ENCODE measurements around the gene LGALS8. TPM values are rescaled to one million over a fixed set of nuclear protein-coding genes. Genes with fewer than 3 reads are reported as not detected.

Gene LGALS8
- total RNA-seq, 1 experiment from 2014 or later = 30.7 TPM

DNA sequence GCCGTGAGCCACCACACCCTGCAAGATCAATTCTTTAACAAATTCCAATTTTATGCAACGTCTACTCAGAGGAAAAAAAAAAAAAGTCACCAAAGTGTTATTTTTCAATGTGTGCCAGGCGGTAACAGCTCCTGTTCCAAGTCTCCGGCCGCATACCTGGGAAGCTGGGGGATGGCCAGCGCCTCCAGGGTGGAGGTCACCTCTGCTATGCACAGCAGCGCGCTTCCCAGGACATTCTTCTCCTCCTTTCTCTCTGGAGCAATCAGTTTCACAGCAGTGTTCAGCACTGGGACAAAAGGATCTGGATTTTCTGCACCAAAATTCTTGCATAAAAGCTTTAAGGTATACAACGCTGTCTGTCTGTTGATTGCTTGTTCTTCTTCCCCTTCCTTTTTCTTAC is 34.3 kb downstream of the LGALS8 start:
- ChIA-PET POLR2A (no interaction called here), RAD21 (ENCODE audit: low non-redundant PET in 1 of 2, low total read pairs in 2 of 2, uncharacterized antibody in 2 of 2, unreplicated experiment in 2 of 2) (no interaction called here), CTCF (no interaction called here)
- H3K4me3 ChIP-seq (replicated peaks in 1 of 2; ENCODE audit: low read depth in 1 of 2, low read length in 2 of 2) = no peak overlapping the region
- no peaks in the 10 kb centered on the region for H3K9me3 ChIP-seq (ENCODE audit: control insufficient read depth in 1 of 2, insufficient read depth in 1 of 2, low read depth in 1 of 2, low read length in 2 of 2)
- no peaks in the 10 kb centered on the region for H3K4me1 ChIP-seq (ENCODE audit: control insufficient read depth in 1 of 2, insufficient read depth in 2 of 2, low read length in 2 of 2)
- no peak overlapping the region for H3K9ac ChIP-seq (ENCODE audit: low read length)
- intact Hi-C loops (cut with micrococcal nuclease) = no loop called here
- H3K36me3 ChIP-seq (ENCODE audit: control insufficient read depth in 1 of 2, insufficient read depth in 2 of 2, low read length in 2 of 2) = peaks cover 42 to 65% of the 10 kb centered on the region in 2 experiments; a peak in 3 of 4 replicates
- no peak overlapping the region for H3K4me2 ChIP-seq (ENCODE audit: low read length)
- DNase-seq (ENCODE audit: low read depth, low spot score) (no peak), ATAC-seq (no peak)
- TF ChIP-seq SRF (IDR thresholded peaks at IDR 0.05; ENCODE audit: low read depth) (no peak), EZH2 (IDR thresholded peaks at IDR 0.05) (no peak), POLR2A (IDR thresholded peaks at IDR 0.05; ENCODE audit: borderline replicate concordance, extremely low read depth, insufficient read depth, insufficient read length) (no peak), SP1 (IDR thresholded peaks at IDR 0.05; ENCODE audit: low read depth) (no peak), ZNF274 (IDR thresholded peaks at IDR 0.05; ENCODE audit: low read depth, low read length) (no peak), ELF1 (IDR thresholded peaks at IDR 0.05; ENCODE audit: borderline replicate concordance, low read depth) (no peak), FOSL1 (IDR thresholded peaks at IDR 0.05; ENCODE audit: low read depth) (no peak), CEBPB (IDR thresholded peaks at IDR 0.05; ENCODE audit: low read depth) (no peak), EGR1 (IDR thresholded peaks at IDR 0.05; ENCODE audit: low read depth) (no peak), ZBTB33 (IDR thresholded peaks at IDR 0.05; ENCODE audit: extremely low read depth, insufficient replicate concordance, low read length) (no peak), YY1 (IDR thresholded peaks at IDR 0.05; ENCODE audit: extremely low read depth, insufficient replicate concordance, low read depth, low read length) (no peak)
- TF ChIP-seq, protein P1, sequence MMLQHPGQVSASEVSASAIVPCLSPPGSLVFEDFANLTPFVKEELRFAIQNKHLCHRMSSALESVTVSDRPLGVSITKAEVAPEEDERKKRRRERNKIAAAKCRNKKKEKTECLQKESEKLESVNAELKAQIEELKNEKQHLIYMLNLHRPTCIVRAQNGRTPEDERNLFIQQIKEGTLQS (IDR thresholded peaks at IDR 0.05) = no peak
- TF ChIP-seq, protein P2, sequence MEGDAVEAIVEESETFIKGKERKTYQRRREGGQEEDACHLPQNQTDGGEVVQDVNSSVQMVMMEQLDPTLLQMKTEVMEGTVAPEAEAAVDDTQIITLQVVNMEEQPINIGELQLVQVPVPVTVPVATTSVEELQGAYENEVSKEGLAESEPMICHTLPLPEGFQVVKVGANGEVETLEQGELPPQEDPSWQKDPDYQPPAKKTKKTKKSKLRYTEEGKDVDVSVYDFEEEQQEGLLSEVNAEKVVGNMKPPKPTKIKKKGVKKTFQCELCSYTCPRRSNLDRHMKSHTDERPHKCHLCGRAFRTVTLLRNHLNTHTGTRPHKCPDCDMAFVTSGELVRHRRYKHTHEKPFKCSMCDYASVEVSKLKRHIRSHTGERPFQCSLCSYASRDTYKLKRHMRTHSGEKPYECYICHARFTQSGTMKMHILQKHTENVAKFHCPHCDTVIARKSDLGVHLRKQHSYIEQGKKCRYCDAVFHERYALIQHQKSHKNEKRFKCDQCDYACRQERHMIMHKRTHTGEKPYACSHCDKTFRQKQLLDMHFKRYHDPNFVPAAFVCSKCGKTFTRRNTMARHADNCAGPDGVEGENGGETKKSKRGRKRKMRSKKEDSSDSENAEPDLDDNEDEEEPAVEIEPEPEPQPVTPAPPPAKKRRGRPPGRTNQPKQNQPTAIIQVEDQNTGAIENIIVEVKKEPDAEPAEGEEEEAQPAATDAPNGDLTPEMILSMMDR (IDR thresholded peaks at IDR 0.05 in 2 of 3, conservative IDR thresholded peaks at IDR 0.05 in 1 of 3; ENCODE audit: borderline replicate concordance in 1 of 3, insufficient read depth in 1 of 3, low read depth in 2 of 3, low read length in 2 of 3) = no peak
- TF ChIP-seq, protein P3, sequence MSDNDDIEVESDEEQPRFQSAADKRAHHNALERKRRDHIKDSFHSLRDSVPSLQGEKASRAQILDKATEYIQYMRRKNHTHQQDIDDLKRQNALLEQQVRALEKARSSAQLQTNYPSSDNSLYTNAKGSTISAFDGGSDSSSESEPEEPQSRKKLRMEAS (IDR thresholded peaks at IDR 0.05) = no peak
- no peaks in the 10 kb centered on the region for H4K20me1 ChIP-seq (ENCODE audit: insufficient read depth)
- H3K27me3 ChIP-seq (ENCODE audit: insufficient read depth, low read length) = no peaks in the 10 kb centered on the region
- no peaks in the 10 kb centered on the region for H3K9me2 ChIP-seq (ENCODE audit: insufficient read depth)
- BruUV-seq (replicated peaks) = no TSS peak
- H2AFZ ChIP-seq (ENCODE audit: low read depth, low read length, poor library complexity, severe bottlenecking) = no peak overlapping the region
- no peak overlapping the region for H3K27ac ChIP-seq (ENCODE audit: low read depth, low read length)
- no peaks in the 10 kb centered on the region for H3K79me2 ChIP-seq (ENCODE audit: insufficient read depth, low read length)
